GM10266 (cell line): Measurements from ENCODE around the gene ANKRD2.

Source experiments
- DNase-seq: peaks from one replicate; pipeline ENCODE4 v3.0.0; 2012; ENCODE audit errors: extremely low spot score
- TF ChIP-seq, protein P1 (sequence below): IDR thresholded peaks from 2 replicates; pipeline ENCODE4 v1.5.1; 2012; ENCODE audit warnings: mild to moderate bottlenecking, low read depth; ENCODE audit not compliant: control insufficient read depth, insufficient read depth; ENCODE audit errors: missing control alignments

The ANKRD2 gene

DNA sequence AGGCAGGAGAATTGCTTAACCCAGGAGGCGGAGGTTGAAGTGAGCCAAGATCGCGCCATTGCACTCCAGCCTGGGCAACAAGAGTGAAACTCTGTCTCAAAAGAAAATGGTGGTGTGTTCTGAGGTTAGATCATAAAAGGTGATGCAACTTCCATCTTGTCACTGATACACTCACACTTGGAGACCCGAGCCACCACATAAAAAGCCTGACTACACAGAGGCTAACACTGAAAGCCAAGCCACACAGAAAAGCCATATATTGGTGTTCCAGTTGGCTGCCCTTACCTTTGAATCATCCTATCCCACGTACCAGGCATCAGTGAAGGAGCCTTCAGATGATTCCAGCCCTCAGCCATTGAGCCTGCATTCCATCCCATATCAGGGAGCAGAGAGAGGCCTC, 56.7 kb downstream of the ANKRD2 start:
- TF ChIP-seq, protein P1, sequence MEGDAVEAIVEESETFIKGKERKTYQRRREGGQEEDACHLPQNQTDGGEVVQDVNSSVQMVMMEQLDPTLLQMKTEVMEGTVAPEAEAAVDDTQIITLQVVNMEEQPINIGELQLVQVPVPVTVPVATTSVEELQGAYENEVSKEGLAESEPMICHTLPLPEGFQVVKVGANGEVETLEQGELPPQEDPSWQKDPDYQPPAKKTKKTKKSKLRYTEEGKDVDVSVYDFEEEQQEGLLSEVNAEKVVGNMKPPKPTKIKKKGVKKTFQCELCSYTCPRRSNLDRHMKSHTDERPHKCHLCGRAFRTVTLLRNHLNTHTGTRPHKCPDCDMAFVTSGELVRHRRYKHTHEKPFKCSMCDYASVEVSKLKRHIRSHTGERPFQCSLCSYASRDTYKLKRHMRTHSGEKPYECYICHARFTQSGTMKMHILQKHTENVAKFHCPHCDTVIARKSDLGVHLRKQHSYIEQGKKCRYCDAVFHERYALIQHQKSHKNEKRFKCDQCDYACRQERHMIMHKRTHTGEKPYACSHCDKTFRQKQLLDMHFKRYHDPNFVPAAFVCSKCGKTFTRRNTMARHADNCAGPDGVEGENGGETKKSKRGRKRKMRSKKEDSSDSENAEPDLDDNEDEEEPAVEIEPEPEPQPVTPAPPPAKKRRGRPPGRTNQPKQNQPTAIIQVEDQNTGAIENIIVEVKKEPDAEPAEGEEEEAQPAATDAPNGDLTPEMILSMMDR: no peak

DNA sequence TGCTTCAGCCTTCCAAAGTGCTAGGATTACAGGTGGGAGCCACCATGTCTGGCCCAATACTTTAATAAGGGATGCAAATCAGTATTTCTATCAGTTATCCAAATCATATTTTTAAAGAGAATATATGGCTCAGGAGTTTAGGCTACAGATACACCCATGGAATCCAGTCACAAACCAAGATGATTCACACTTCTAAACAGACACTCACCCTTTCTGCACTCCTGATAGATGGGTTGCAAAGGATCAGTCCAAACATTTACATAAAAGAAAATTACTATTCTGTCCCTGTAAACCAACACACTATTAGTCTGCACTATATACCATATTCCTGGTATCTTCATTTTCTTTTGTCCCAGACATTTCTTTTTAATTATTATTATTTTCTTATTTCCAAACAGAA, 58.5 kb downstream of the ANKRD2 start:
- no peak for DNase-seq
- TF ChIP-seq, protein P1: no peak

More for the DNA sequence above, 56.7 kb downstream of the ANKRD2 start:
- no peak for DNase-seq

DNA sequence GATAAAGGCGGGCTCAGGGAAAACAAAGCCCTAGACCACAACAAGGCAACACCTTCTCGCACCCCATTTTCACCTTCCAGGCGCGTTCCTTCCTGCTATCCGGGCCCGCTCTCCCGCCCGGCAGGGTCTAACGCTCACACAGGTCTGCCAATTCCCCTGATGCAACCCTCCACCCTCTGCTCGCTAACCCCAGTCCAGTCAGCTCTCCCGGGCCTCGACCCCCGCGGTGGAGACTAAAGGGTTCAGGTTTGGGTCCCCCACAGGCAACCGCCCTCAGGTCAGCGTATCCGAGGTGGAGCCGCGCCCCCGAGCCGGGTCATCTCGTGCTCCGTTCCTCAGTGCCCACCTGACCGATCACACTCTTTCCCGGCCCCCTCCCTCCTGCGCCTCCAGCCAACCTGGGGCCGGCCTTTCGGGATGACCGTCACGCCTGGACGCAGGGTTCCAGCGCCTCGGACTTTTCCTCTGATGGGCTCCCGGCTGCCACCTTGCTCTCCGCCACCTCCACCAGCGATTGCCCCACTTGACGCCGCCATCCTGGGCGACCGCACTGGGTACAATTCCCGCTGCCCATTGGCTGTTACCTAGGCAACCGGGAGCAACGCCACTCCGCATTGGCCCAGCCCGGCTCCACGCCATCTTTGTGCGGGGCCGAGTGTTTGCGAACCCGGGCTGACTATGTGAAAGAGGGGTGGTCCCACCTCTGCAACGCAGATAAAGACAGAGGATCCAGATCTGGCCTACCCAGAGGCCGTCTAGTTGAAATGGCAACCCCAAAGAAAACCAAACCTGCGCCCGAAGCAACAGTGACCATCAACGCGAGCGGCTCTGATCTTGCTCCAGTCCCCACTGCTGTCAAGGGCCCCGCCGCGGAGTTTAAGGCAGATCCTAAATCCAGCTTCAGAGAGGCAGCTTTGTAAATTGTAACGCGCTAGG, 60.6 kb downstream of the ANKRD2 start, which contains the start of gene MORN4:
Gene MORN4 (minus strand): TSS at position 552 of the 936 bp plus-strand sequence. CDS start 13,847 bp downstream, outside the sequence.
- DNase-seq: peak; percentile 90

More for the DNA sequence above, 60.6 kb downstream of the ANKRD2 start, which contains the start of gene MORN4:
- TF ChIP-seq, protein P1: no peak
